OCI-LY3 (cell line): Measurements from ENCODE around the gene SSPN.

Source experiments
- CTCF ChIP-seq: fragments of 200-600, 300-600 bp; sonication (generic); IDR thresholded peaks from 2 replicates; pipeline ENCODE4 v1.5.1; 2014; ENCODE audit warnings: antibody characterized with exemption, low read length, low read depth
- EZH2phosphoT487 ChIP-seq: fragments of 200-600 bp; shearing (Covaris generic); IDR thresholded peaks from 2 replicates; pipeline ENCODE4 v1.6.1; 2018; ENCODE audit warnings: antibody characterized with exemption, mixed run types, low read depth

DNA sequence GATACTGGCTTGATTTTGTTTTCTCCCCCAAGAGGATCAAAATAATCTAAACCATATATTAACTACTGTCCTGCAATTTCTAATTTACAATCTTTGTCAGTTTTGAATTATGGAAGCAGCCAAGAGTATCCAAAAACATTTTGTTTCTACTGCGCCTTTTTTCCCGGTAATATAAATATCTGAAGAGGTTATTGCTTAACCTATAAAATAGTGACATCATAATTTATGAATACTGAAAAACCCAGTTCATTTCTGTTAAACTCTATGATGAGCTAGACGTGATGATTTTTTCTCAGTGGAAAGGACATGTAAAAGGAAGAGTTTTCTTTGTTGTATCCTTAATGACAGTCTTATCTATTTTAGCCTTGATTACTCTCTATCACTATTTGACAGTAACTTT, 3.2 kb upstream of the SSPN start:
- TF ChIP-seq CTCF (no peak), EZH2phosphoT487 (no peak)
